T-helper 9 cell (primary cell): ENCODE measurements around the gene EDC3.
"Not testable (repeated sequence)": the region's sequence is repeated elsewhere in the genome, so short reads cannot be mapped to it uniquely, and the experiment has no call there.

Experiments
- DNase-seq: peaks from one replicate; pipeline ENCODE4 v3.0.0-alpha.2; 2020

The EDC3 gene

GRCh38 chr15:74646480-74646879 is 49.3 kb downstream of the EDC3 start:
- DNase-seq = no peak

GRCh38 chr15:74643665-74644204 is 52.1 kb downstream of the EDC3 start:
- no peak for DNase-seq

DNA sequence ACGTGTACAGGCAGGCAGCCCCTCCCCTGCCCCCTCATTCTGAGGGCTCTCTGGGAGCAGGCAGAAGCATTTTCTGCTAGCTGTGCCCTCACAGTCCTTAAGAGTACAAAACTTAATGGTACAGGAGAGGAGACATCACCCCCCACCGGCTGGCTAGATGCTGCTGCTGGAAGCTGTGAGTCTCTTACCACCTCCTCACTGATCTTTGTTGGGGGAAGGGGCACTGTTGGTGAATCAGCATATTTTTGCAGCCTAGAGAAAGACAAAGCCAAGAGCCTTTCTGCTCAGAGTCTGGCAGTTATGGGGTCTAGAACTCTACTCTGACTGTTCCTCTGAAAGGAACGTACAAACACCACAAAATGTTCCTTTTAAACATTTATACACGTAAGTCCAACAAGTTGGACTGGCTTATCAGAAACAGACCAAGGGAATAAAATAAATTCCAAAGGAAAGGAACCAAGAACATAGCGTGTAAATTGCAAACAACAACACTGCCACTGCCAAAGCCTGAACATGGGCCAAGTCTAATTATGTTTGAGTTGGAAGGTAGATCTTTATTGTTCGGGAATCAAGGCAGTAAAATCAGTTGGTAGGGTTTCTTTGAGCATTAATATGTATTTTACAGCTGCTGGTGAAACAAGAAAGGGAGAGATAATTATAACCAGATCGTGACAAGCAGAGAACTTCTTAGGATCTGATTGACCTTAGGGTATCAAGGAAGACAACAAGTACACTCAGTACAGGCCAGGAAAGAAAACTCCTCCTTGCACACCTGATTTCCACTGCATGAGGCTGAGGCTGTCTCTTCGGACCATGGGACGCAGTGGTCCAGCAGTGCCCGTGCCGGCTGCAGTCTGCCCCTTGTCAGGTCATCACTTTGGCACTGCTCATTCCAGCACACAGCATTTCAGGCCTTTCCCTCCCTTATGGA is 52.8 kb downstream of the EDC3 start:
- DNase-seq = no peak

- DNase-seq = no peak
Observed at GRCh38 chr15:74642348-74642733, 53.5 kb downstream of the EDC3 start.

GRCh38 chr15:74641151-74641550 is 54.7 kb downstream of the EDC3 start:
- no peak for DNase-seq

- no peak for DNase-seq
Observed at GRCh38 chr15:74636984-74637383, 58.8 kb downstream of the EDC3 start.

DNA sequence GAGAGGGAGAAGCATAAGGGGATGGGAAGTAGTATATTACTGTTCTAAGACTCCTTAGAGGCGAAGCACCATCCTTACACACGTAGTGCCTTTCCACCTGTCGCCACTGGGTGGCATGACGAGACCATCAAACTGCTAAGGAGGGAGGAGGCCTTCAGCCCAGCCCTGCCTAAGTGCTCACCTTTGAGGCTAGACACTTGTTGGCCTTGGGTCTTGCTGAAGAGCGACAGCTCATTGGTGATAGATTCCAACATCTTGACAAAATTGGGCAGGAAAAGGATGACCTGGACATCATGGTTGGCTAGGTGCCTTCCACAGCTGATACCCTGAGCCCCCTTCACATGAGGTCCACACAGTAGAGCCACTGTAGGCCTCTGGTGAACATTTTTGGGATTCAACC is 60.6 kb downstream of the EDC3 start:
- DNase-seq = peak; percentile 57

GRCh38 chr15:74633781-74634180 is 62.0 kb downstream of the EDC3 start:
- no peak for DNase-seq

- DNase-seq = no peak
Observed at GRCh38 chr15:74632601-74633000, 63.2 kb downstream of the EDC3 start.

GRCh38 chr15:74631935-74632560 is 63.8 kb downstream of the EDC3 start:
- DNase-seq = peak; percentile 42

GRCh38 chr15:74631408-74631807 is 64.4 kb downstream of the EDC3 start:
- DNase-seq = no peak

DNA sequence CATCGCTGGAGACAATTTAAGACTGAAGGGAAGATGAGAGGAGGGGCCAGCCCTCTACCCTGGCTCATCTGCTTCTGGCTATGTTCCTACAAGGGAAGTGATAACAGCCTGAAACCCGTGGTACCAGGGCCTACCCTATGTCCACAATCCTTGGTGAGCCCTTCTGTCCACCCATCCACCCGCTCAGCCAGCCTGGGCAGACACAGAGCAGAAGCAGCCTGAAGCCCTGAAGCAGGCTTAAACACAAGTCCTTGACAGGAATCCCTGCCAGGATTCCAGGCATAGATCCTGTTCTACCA is 64.8 kb downstream of the EDC3 start:
- DNase-seq = no peak

GRCh38 chr15:74630284-74631086 is 65.3 kb downstream of the EDC3 start:
- DNase-seq = no peak

DNA sequence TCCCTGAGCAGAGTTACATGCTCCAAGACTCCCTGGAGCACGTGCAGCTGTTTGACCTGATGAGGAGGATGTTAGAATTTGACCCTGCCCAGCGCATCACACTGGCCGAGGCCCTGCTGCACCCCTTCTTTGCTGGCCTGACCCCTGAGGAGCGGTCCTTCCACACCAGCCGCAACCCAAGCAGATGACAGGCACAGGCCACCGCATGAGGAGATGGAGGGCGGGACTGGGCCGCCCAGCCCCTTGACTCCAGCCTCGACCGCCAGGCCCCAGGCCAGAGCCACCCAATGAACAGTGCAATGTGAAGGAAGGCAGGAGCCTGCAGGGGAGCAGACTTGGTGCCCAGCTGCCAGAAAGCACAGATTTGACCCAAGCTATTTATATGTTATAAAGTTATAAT is 66.1 kb downstream of the EDC3 start:
- DNase-seq = not testable (repeated sequence)

DNA sequence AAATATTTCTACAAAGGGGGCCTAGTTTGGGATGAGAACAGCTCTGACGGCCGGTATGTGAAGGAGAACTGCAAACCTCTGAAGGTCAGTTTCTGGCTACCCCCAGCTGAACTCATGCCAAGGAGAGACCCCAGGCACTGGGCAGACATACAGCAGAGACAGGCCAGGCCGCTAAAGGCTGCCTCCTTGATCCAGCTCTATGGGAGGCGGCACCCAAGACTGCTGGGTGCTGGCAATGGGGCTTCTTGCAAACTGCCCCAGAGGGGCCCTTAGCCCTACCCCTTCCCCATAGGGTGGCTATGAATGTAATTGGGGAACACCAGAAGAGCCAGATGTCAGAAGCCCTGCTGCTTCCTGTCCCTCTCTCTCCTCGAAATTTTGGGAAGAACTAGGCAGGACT is 66.9 kb downstream of the EDC3 start:
- no peak for DNase-seq

DNA sequence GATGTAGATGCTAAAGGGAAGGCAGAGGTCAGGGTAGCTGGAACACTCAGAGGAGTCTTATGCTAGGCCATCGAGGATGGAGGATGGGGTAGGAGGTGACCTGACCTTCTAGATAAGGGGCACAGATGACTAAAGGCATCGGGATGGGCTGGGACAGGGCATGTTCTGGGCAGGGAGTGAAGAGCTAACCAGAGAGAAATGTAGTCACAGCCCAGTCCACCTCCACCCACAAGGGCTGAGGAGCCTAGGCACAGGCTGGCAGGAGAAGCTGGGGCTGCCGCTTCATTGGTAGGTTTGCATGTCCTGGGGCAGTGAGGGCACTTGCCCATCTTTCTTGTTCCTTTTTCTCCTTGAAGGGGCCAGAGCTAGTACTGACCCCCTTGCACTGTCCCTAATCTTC is 67.6 kb downstream of the EDC3 start:
- DNase-seq = no peak

DNA sequence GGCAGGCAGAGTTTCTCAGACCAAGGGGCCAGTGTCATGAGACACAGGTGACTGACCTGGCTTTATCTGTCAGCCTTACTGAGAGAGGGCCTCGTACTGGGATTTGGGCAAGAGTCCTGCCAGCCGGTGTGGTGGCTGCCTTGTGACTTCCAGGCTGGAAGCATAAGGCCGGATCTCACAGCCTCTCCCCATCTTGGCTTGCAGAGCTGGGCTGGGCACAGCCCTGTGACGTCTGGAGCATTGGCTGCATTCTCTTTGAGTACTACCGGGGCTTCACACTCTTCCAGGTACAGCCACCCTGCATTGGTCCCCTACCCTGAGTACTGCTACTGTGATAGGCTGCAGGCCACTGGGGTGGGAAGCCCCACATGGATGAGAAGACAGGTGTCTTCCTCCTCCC is 68.1 kb downstream of the EDC3 start:
- no peak for DNase-seq

DNA sequence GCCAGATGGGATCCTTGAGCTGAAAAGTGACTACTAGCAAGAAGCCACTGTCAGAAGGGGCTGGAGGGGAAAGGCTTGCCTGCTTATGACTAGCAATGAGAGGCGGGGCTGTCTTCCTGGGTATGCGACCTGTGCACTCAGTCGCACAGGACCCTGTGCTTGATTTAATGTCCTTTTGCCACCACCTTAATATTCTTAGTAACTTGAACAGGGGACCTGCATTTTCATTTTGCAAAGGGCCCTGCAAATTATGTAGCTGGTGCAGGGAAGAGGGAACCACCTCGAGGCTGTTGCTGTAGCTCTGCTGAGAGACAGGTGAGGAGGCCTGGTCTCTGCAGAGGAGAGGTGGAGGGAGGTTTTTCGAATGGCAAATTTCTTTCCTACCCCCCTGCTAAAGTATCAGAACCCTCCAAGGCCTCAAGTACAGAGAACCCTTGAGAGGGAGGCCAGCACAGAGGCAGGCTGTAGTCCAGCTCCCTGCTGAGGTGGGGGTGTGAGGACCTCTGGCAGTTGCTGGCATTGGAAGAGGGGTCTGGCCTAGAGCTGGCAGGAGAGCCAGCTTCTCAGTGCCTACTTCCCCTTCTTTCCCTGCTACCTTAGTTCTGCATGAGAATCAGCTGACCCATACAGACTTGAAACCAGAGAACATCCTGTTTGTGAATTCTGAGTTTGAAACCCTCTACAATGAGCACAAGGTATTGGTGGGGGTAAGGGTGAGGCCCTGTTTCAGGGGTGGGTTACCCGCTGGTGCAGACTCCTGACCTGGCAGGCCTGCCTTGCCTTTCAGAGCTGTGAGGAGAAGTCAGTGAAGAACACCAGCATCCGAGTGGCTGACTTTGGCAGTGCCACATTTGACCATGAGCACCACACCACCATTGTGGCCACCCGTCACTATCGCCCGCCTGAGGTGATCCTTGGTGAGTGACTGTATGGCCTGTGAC is 68.8 kb downstream of the EDC3 start:
- no peak for DNase-seq

- DNase-seq = no peak
Observed at GRCh38 chr15:74626336-74626735, 69.5 kb downstream of the EDC3 start.

- DNase-seq = no peak
Observed at GRCh38 chr15:74625693-74626092, 70.1 kb downstream of the EDC3 start.

- DNase-seq = no peak
Observed at GRCh38 chr15:74624020-74624602, 71.7 kb downstream of the EDC3 start.

DNA sequence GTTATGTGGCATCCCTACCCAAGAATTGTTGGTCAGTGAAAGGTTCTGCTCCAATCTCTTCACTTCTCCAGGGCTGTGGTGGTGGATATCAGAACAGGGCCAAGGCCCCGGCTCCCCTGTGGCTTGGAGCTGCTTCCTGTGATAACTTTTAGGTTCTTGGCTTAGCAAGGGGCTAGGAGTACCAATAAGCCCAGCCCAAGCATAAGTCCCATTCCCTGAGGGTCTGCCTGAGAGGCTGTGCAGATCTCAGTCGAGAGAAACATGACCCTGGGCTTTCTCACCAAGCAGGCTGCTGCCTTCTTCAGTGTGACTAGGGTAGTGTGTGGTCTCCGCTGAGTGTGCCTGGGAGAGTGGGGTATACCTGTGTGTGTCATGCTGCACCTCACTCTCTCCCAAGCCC is 73.1 kb downstream of the EDC3 start:
- no peak for DNase-seq
